Measurements from ENCODE around the gene INTU.
"Not testable (repeated sequence)": the region's sequence is repeated elsewhere in the genome, so short reads cannot be mapped to it uniquely, and the experiment has no call there.

INTU gene

DNA sequence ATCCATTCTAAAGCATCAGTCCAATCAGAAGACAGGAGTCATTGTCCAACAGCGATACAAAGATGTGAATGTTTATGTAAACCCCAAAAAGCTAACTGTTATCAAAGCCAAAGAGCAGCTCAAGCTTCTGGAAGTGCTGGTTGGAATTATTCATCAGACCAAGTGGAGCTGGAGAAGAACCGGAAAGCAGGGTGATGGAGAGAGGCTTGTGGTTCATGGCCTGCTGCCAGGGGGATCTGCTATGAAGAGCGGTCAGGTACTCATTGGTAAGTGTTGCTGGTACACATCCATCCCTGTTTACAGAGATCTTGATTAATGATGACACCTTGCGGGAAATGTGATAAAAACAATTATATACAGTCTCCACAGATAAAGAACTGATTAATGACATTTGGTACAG lies 11.0 kb downstream of the INTU start:
- no peaks in the 10 kb centered on the region for H3K9me3 ChIP-seq (ENCODE audit: insufficient read depth, low read length)
- H3K27me3 ChIP-seq (ENCODE audit: insufficient read depth, insufficient read length), result no peaks in the 10 kb centered on the region
- H3K9ac ChIP-seq (ENCODE audit: insufficient read length, low read depth), result no peak overlapping the region
- H3K36me3 ChIP-seq (ENCODE audit: insufficient read depth, insufficient read length, low read length), result peaks cover 19% of the 10 kb centered on the region
- no peaks in the 10 kb centered on the region for H3K4me1 ChIP-seq (ENCODE audit: insufficient read depth, insufficient read length)
- TF ChIP-seq YY1 (IDR thresholded peaks at IDR 0.05; ENCODE audit: insufficient read depth, insufficient read length), result no peak
- TF ChIP-seq SUZ12 (IDR thresholded peaks at IDR 0.05; ENCODE audit: extremely low read depth, insufficient read depth, insufficient read length), result no peak
- TF ChIP-seq ZNF274 (IDR thresholded peaks at IDR 0.05; ENCODE audit: low read depth, low read length), result no peak
- no peak for DNase-seq (ENCODE audit: low read depth, low spot score)
- no peak overlapping the region for H3K4me3 ChIP-seq (ENCODE audit: insufficient read length, low read depth)

DNA sequence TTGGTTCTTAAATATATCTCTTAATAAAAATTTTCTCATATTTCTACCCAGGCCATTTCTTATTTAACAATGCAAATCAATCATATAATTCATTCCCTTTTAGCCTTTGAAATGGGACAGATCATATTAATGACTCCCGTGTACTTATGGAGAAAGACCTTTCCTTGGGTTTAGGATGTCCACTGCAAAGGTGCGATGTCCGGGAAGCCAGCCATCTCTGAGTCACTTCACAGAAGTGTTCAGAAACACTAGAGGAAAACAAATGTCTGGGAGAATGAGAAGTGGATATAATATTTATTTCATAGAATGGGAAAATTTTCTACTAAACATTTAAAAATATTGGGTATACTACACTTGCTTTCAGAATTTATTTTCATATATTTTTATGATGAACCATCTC lies 15.3 kb downstream of the INTU start:
- H3K36me3 ChIP-seq (ENCODE audit: insufficient read depth, insufficient read length, low read length), result peaks cover 19% of the 10 kb centered on the region
- no peaks in the 10 kb centered on the region for H3K4me1 ChIP-seq (ENCODE audit: insufficient read depth, insufficient read length)
- H3K4me3 ChIP-seq (ENCODE audit: insufficient read length, low read depth), result no peak overlapping the region
- H3K9me3 ChIP-seq (ENCODE audit: insufficient read depth, low read length), result no peaks in the 10 kb centered on the region
- no peak for DNase-seq (ENCODE audit: low read depth, low spot score)
- no peaks in the 10 kb centered on the region for H3K27me3 ChIP-seq (ENCODE audit: insufficient read depth, insufficient read length)
- H3K9ac ChIP-seq (ENCODE audit: insufficient read length, low read depth), result no peak overlapping the region
- no peak for TF ChIP-seq SUZ12 (IDR thresholded peaks at IDR 0.05; ENCODE audit: extremely low read depth, insufficient read depth, insufficient read length)
- TF ChIP-seq YY1 (IDR thresholded peaks at IDR 0.05; ENCODE audit: insufficient read depth, insufficient read length), result no peak
- TF ChIP-seq ZNF274 (IDR thresholded peaks at IDR 0.05; ENCODE audit: low read depth, low read length), result no peak

DNA sequence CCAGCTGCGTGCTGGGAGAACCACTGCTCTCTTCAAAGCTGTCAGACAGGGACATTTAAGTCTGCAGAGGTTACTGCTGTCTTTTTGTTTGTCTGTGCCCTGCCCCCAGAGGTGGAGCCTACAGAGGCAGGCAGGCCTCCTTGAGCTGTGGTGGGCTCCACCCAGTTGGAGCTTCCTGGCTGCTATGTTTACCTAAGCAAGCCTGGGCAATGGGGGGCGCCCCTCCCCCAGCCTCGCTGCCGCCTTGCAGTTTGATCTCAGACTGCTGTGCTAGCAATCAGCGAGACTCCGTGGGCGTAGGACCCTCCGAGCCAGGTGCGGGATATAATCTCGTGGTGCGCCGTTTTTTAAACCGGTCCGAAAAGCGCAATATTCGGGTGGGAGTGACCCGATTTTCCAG lies 22.8 kb downstream of the INTU start:
- H3K9me3 ChIP-seq (ENCODE audit: insufficient read depth, low read length); H3K4me3 ChIP-seq (ENCODE audit: insufficient read length, low read depth); H3K27me3 ChIP-seq (ENCODE audit: insufficient read depth, insufficient read length); H3K4me1 ChIP-seq (ENCODE audit: insufficient read depth, insufficient read length); H3K9ac ChIP-seq (ENCODE audit: insufficient read length, low read depth); DNase-seq (ENCODE audit: low read depth, low spot score); H3K36me3 ChIP-seq (ENCODE audit: insufficient read depth, insufficient read length, low read length): not testable (repeated sequence)

DNA sequence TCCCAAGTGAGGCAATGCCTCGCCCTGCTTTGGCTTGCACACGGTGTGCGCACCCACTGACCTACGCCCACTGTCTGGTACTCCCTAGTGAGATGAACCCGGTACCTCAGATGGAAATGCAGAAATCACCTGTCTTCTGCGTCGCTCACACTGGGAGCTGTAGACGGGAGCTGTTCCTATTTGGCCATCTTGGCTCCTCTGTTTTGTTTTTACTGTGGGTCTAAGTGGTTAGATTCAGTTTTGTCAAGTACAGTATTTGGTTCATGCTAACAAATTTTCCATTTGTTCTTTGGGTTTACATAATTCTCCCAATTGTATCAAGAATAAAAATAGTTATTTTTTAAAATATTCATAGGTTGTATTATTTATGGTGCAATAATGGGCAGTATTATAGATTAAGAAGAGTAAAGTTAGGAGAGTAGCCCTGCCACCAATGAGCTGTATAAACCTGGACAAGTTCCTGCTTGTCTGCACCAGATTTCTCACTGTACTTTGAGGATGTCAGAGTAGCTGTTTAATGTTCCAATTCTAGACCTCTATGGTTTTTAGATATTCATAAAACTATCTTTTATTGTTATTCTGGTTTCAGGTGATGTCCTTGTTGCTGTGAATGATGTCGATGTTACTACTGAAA lies 23.4 kb downstream of the INTU start:
- DNase-seq (ENCODE audit: low read depth, low spot score), result no peak
- Histone ChIP-seq H3K4me3 (ENCODE audit: insufficient read length, low read depth) (no peak overlapping the region), H3K27me3 (ENCODE audit: insufficient read depth, insufficient read length) (no peaks in the 10 kb centered on the region), H3K4me1 (ENCODE audit: insufficient read depth, insufficient read length) (no peaks in the 10 kb centered on the region), H3K9me3 (ENCODE audit: insufficient read depth, low read length) (no peaks in the 10 kb centered on the region), H3K36me3 (ENCODE audit: insufficient read depth, insufficient read length, low read length) (peaks cover 8% of the 10 kb centered on the region), H3K9ac (ENCODE audit: insufficient read length, low read depth) (no peak overlapping the region)
- TF ChIP-seq YY1 (IDR thresholded peaks at IDR 0.05; ENCODE audit: insufficient read depth, insufficient read length), result no peak
- TF ChIP-seq SUZ12 (IDR thresholded peaks at IDR 0.05; ENCODE audit: extremely low read depth, insufficient read depth, insufficient read length), result no peak
- no peak for TF ChIP-seq ZNF274 (IDR thresholded peaks at IDR 0.05; ENCODE audit: low read depth, low read length)

DNA sequence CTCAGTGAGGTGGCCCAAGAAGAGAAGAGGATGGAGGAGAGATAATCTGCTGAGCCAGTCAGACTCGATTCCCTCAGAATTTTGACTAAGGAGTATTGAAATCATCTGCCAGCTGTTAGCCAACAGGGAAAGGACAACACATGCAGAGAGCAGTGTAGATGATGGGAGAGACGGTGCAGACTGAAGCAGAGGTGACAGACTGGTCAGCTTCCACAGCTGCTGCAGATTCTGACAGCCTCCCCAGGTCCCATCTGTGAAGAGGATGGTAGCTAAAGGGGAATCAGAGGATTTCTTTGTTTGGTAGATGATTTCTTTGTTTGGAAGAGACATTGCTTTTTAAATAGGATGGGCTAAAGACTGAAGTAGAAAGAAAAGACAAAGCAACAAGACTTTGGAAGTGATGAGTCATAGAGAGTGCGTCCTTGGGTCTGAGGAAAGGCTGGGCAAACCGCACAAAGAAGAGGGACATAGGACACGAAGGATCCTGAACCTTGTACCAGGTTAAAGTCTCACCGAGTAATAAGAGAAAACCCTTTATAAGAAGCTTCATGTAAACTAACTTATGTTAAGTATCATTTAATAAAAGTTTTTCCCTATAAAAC lies 27.6 kb downstream of the INTU start:
- DNase-seq (ENCODE audit: low read depth, low spot score), result no peak
- Histone ChIP-seq H3K27me3 (ENCODE audit: insufficient read depth, insufficient read length) (no peaks in the 10 kb centered on the region), H3K4me3 (ENCODE audit: insufficient read length, low read depth) (no peak overlapping the region), H3K36me3 (ENCODE audit: insufficient read depth, insufficient read length, low read length) (peaks cover 8% of the 10 kb centered on the region), H3K9me3 (ENCODE audit: insufficient read depth, low read length) (no peaks in the 10 kb centered on the region), H3K4me1 (ENCODE audit: insufficient read depth, insufficient read length) (no peaks in the 10 kb centered on the region), H3K9ac (ENCODE audit: insufficient read length, low read depth) (no peak overlapping the region)
- TF ChIP-seq ZNF274 (IDR thresholded peaks at IDR 0.05; ENCODE audit: low read depth, low read length), result no peak

DNA sequence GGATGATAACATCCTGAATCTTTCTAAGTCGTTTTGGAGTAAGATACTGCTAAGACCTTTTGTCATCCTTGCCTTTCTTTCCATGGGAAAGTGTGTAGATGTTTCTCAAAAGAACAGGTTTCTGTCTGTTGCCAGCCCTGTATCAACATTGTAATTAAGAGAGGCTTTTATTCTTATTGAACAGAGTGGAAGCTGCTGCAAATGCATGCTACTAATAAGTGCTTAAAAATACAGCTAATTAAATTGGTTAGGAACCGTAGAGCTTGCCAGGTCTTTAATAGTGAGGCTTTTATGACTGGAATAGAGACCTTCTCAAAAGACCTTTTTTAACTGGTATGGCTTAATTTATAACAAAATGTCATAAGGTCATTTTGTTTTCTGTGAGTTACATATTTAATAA lies 34.4 kb downstream of the INTU start:
- no peaks in the 10 kb centered on the region for H3K27me3 ChIP-seq (ENCODE audit: insufficient read depth, insufficient read length)
- no peak for DNase-seq (ENCODE audit: low read depth, low spot score)
- no peak for TF ChIP-seq YY1 (IDR thresholded peaks at IDR 0.05; ENCODE audit: insufficient read depth, insufficient read length)
- TF ChIP-seq ZNF274 (IDR thresholded peaks at IDR 0.05; ENCODE audit: low read depth, low read length), result no peak
- TF ChIP-seq SUZ12 (IDR thresholded peaks at IDR 0.05; ENCODE audit: extremely low read depth, insufficient read depth, insufficient read length), result no peak

DNA sequence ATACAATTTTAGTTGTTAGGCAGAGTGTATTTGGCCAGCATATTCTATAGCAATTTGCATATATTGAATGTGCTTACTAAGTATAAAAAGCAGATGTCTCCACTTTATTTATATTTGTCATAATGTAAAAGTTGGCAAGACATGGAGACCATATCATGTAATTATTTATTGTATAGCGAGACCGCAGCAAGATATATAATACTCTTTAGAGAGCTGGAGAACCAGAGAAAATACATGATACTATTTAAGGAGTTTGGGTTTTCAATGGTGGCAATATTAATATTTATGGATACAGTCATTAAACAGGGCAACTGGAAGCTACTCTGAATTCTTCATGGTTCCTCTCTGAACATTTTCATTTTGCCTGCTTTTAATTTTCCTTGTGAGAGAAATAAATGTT lies 35.0 kb downstream of the INTU start:
- no peak overlapping the region for H3K4me3 ChIP-seq (ENCODE audit: insufficient read length, low read depth)
- H3K27me3 ChIP-seq (ENCODE audit: insufficient read depth, insufficient read length), result no peaks in the 10 kb centered on the region
- peaks cover 2% of the 10 kb centered on the region for H3K36me3 ChIP-seq (ENCODE audit: insufficient read depth, insufficient read length, low read length)
- H3K9ac ChIP-seq (ENCODE audit: insufficient read length, low read depth), result no peak overlapping the region
- no peaks in the 10 kb centered on the region for H3K4me1 ChIP-seq (ENCODE audit: insufficient read depth, insufficient read length)
- H3K9me3 ChIP-seq (ENCODE audit: insufficient read depth, low read length), result no peaks in the 10 kb centered on the region
- DNase-seq (ENCODE audit: low read depth, low spot score), result no peak
- TF ChIP-seq ZNF274 (IDR thresholded peaks at IDR 0.05; ENCODE audit: low read depth, low read length) (no peak), YY1 (IDR thresholded peaks at IDR 0.05; ENCODE audit: insufficient read depth, insufficient read length) (no peak)

More for the DNA sequence above, 34.4 kb downstream of the INTU start:
- Histone ChIP-seq H3K4me3 (ENCODE audit: insufficient read length, low read depth) (no peak overlapping the region), H3K36me3 (ENCODE audit: insufficient read depth, insufficient read length, low read length) (peaks cover 2% of the 10 kb centered on the region), H3K4me1 (ENCODE audit: insufficient read depth, insufficient read length) (no peaks in the 10 kb centered on the region), H3K9ac (ENCODE audit: insufficient read length, low read depth) (no peak overlapping the region), H3K9me3 (ENCODE audit: insufficient read depth, low read length) (no peaks in the 10 kb centered on the region)

DNA sequence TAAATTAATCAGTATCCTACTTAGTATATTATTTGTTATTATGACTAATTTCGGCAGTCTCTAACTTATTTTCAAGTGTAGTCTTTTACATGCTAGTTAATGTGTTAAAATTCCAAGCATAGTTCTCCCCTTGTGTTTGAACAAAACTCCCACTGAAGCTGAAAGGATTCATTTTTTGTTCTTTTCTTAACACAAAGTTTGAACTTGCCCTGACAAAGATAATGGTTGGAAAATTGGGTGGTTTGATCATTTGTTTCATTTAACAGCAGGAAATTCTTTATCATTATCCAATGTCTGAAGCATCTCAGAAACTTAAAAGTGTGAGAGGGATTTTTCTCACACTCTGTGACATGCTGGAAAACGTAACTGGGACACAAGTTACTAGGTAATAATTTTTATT lies 36.0 kb downstream of the INTU start:
- no peaks in the 10 kb centered on the region for H3K27me3 ChIP-seq (ENCODE audit: insufficient read depth, insufficient read length)
- DNase-seq (ENCODE audit: low read depth, low spot score), result no peak
- no peak for TF ChIP-seq ZNF274 (IDR thresholded peaks at IDR 0.05; ENCODE audit: low read depth, low read length)
- TF ChIP-seq YY1 (IDR thresholded peaks at IDR 0.05; ENCODE audit: insufficient read depth, insufficient read length), result no peak
- TF ChIP-seq SUZ12 (IDR thresholded peaks at IDR 0.05; ENCODE audit: extremely low read depth, insufficient read depth, insufficient read length), result no peak
- no peak overlapping the region for H3K9ac ChIP-seq (ENCODE audit: insufficient read length, low read depth)
- peaks cover 2% of the 10 kb centered on the region for H3K36me3 ChIP-seq (ENCODE audit: insufficient read depth, insufficient read length, low read length)
- no peaks in the 10 kb centered on the region for H3K4me1 ChIP-seq (ENCODE audit: insufficient read depth, insufficient read length)
- no peak overlapping the region for H3K4me3 ChIP-seq (ENCODE audit: insufficient read length, low read depth)
- H3K9me3 ChIP-seq (ENCODE audit: insufficient read depth, low read length), result no peaks in the 10 kb centered on the region
